Measurements from ENCODE around the gene CCNF. TPM values are rescaled to one million over a fixed set of nuclear protein-coding genes. Genes with fewer than 3 reads are reported as not detected.

The CCNF gene
- total RNA-seq, 4 donors from 2014 or later, result 5.6 to 17.7 (median 11.3) TPM

GRCh38 chr16:2494616-2495015, 65.4 kb downstream of the CCNF start:
- no peak for DNase-seq (ENCODE audit: low spot score in 2 of 2)
- H3K4me3 ChIP-seq (ENCODE audit: low read depth, poor library complexity, severe bottlenecking), result no peak overlapping the region
- no peak for TF ChIP-seq POLR2A (IDR thresholded peaks at IDR 0.05)
- no peak for TF ChIP-seq CTCF (IDR thresholded peaks at IDR 0.05)
- 92 to 97% methylated on average over 5 of the region's 5 CpGs for WGBS, 2 donors
- intact Hi-C loops (cut with DNase I; ENCODE audit: low total_unique reads), result no loop called here

- intact Hi-C loops (cut with DNase I; ENCODE audit: low total_unique reads), result no loop called here
- no peak overlapping the region for H3K4me3 ChIP-seq (ENCODE audit: low read depth, poor library complexity, severe bottlenecking)
- TF ChIP-seq CTCF (IDR thresholded peaks at IDR 0.05) (no peak), POLR2A (IDR thresholded peaks at IDR 0.05) (no peak)
- 85 to 92% methylated on average over 5 of the region's 5 CpGs for WGBS, 2 donors
- DNase-seq (ENCODE audit: low spot score in 2 of 2), result no peak
These were observed 65.8 kb downstream of the CCNF start for GRCh38 chr16:2495041-2495440.

GRCh38 chr16:2496223-2497115, 67.2 kb downstream of the CCNF start:
- 76 to 85% methylated on average over 59 to 60 of the region's 62 CpGs for WGBS, 2 donors
- TF ChIP-seq POLR2A (IDR thresholded peaks at IDR 0.05) (no peak), CTCF (IDR thresholded peaks at IDR 0.05) (no peak)
- H3K4me3 ChIP-seq (ENCODE audit: low read depth, poor library complexity, severe bottlenecking), result no peak overlapping the region
- no peak for DNase-seq (ENCODE audit: low spot score in 2 of 2)
- intact Hi-C loops (cut with DNase I; ENCODE audit: low total_unique reads), result no loop called here

- TF ChIP-seq POLR2A (IDR thresholded peaks at IDR 0.05) (no peak), CTCF (IDR thresholded peaks at IDR 0.05) (no peak)
- 42 to 47% methylated on average over 18 to 21 of the region's 21 CpGs for WGBS, 2 donors
- DNase-seq (ENCODE audit: low spot score in 2 of 2), result no peak
- H3K4me3 ChIP-seq (ENCODE audit: low read depth, poor library complexity, severe bottlenecking), result no peak overlapping the region
- intact Hi-C loops (cut with DNase I; ENCODE audit: low total_unique reads), result no loop called here
These were observed 67.9 kb downstream of the CCNF start for GRCh38 chr16:2497116-2497630.

- H3K4me3 ChIP-seq (ENCODE audit: low read depth, poor library complexity, severe bottlenecking), result no peak overlapping the region
- intact Hi-C loops (cut with DNase I; ENCODE audit: low total_unique reads), result no loop called here
- TF ChIP-seq POLR2A (IDR thresholded peaks at IDR 0.05) (no peak), CTCF (IDR thresholded peaks at IDR 0.05) (no peak)
- WGBS, 2 donors, result 56 to 62% methylated on average over 17 to 24 of the region's 26 CpGs
- no peak for DNase-seq (ENCODE audit: low spot score in 2 of 2)
These were observed 68.6 kb downstream of the CCNF start for GRCh38 chr16:2497695-2498484.
